Left renal pelvis (tissue), 4 donors: ENCODE results near the gene STAT5B. TPM values are rescaled to one million over a fixed set of nuclear protein-coding genes. Genes with fewer than 3 reads are reported as not detected.

Experiments
- DNase-seq, 4 donors: peaks; one replicate each; pipeline ENCODE4 v3.0.0-alpha.2; 2013; ENCODE audit warnings: low read depth in 4 of 4, low spot score in 3 of 4
- polyA plus RNA-seq, 4 donors: library from polyadenylated mRNA; unstranded; fragments of 120-200 nt; gene quantifications; one replicate each; pipeline ENCODE4 v1.2.1, GENCODE V29; 2013; ENCODE audit not compliant: insufficient read length in 4 of 4

STAT5B gene
- polyA plus RNA-seq, 4 donors: 37.1 to 57.3 (median 43.8) TPM

GRCh38 chr17:42159796-42160530 is 116.2 kb downstream of the STAT5B start:
- DNase-seq: no peak

- DNase-seq: no peak
These were observed 120.6 kb downstream of the STAT5B start for GRCh38 chr17:42155614-42156045.

- DNase-seq: no peak
These were observed 122.1 kb downstream of the STAT5B start for GRCh38 chr17:42153919-42154742.

Other genes with a start within 250 kb of the STAT5B start
- 1 to 10 TPM; 3.1 to 6.0 (median 3.3) TPM for gene C17orf113, start 225.8 kb downstream of the STAT5B start, polyA plus RNA-seq
- gene ZNF385C, start 177.9 kb downstream of the STAT5B start, polyA plus RNA-seq: 1 to 10 TPM; 5.1 to 9.3 (median 6.2) TPM
- 10 to 100 TPM in 1 of 4 donors, 1 to 10 TPM in 3; 7.7 to 12.0 (median 8.4) TPM for gene DHX58, start 163.7 kb downstream of the STAT5B start, polyA plus RNA-seq
- 10 to 100 TPM; 42.1 to 88.4 (median 57.0) TPM for gene KAT2A, start 155.0 kb downstream of the STAT5B start, polyA plus RNA-seq
- under 1 TPM in 3 of 4 donors, not detected in 1; 0.16 to 0.27 (median 0.23) TPM for gene HSPB9, start 153.6 kb downstream of the STAT5B start, polyA plus RNA-seq
- 100 to 1,000 TPM; 105 to 150 (median 127) TPM for gene RAB5C, start 121.4 kb downstream of the STAT5B start, polyA plus RNA-seq
- under 1 TPM; 0.04 to 0.06 (median 0.04) TPM for gene KCNH4, start 95.2 kb downstream of the STAT5B start, polyA plus RNA-seq
- gene HCRT, start 90.9 kb downstream of the STAT5B start, polyA plus RNA-seq: not detected
- 10 to 100 TPM in 3 of 4 donors, 1 to 10 TPM in 1; 7.6 to 22.3 (median 15.8) TPM for gene GHDC, start 81.9 kb downstream of the STAT5B start, polyA plus RNA-seq
- 10 to 100 TPM in 1 of 4 donors, 1 to 10 TPM in 3; 5.4 to 15.3 (median 7.0) TPM for gene STAT5A, start 12.1 kb upstream of the STAT5B start, polyA plus RNA-seq
- 10 to 100 TPM; 59.7 to 70.3 (median 64.9) TPM for gene STAT3, start 112.1 kb upstream of the STAT5B start, polyA plus RNA-seq
- 100 to 1,000 TPM in 1 of 4 donors, 10 to 100 TPM in 3; 61.8 to 275 (median 71.3) TPM for gene CAVIN1, start 146.9 kb upstream of the STAT5B start, polyA plus RNA-seq
- gene ATP6V0A1, start 182.5 kb upstream of the STAT5B start, polyA plus RNA-seq: 10 to 100 TPM; 36.7 to 60.6 (median 50.4) TPM